Germinal center (tissue), 1 donor: ENCODE data around the gene TRAIP.
"Not testable (repeated sequence)": the region's sequence is repeated elsewhere in the genome, so short reads cannot be mapped to it uniquely, and the experiment has no call there.

Source experiments
- DNase-seq: peaks from one replicate; pipeline ENCODE4 v3.0.0; 2012; ENCODE audit warnings: mixed read lengths, low spot score

The TRAIP gene

DNA sequence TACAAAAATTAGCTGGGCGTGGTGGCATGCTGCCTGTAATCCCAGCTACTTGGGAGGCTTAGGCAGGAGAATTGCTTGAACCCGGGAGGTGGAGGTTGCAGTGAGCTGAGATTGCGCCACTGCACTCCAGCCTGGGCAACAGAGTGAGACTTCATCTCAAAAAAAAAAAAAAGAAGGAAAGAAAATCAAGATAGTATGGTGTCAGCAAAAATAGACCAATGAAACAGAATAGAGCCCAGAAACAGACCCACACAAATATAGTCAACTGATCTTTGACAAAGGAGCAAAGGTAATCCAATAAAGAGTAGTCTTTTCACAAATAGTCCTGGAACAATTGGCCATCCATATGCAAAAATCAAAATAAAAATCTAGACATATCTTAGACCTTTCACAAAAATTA is 33.2 kb downstream of the TRAIP start:
- DNase-seq = not testable (repeated sequence)

- peak; percentile 73 for DNase-seq
Measured at GRCh38 chr3:49813497-49814174, 42.7 kb downstream of the TRAIP start, which contains the start of gene UBA7. Gene UBA7, minus strand, starts transcription at chr3:49813953. Its CDS starts 166 bp downstream, at chr3:49813787.

DNA sequence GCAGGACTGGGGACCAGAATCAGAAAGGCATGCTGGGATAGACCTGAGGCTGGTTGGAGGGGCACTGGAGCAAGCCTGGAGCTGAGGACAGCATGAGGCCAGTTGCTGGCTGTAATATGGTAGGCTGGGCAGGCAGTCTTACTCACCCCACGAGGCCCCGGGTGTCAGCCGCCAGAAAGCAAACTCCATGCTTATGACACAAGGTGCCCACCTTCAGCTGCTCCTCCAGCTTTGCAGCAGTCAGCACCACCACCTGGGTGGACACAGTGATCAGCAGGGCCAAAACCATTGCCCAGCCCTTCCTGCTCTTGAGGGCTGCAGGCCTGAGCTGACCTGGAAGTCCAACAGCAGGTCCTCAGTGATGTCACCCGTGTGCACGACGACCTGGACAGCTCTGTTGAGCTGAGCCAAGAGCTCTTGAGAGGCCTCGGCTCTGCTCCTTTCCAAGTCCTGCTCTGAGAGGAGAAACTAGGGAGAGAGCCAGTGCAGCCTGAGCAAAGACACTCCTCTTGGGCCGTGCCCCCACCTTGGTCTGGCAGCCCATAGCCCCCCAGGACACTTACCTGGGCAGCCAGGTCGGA is 43.4 kb downstream of the TRAIP start:
- DNase-seq = no peak

GRCh38 chr3:49807431-49808114 is 48.8 kb downstream of the TRAIP start:
- no peak for DNase-seq

DNA sequence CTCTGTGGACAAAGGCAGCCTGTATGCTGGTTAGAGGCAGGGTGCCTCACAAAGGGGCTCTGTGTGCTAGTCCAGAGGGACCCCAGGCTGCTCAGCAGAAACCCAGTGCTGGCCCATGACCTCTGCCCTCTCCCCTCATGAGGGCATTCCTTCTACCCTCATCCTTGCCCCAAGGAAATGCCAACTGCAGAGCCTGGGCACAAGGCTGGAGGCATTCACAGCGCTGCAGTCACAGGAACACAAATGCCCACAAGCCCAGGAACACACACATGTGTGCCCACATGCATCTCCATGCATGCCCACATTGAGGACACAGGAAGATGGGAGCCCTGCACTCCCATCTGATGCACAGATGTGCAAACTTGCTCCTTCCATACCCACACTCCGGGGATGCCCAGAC is 49.5 kb downstream of the TRAIP start:
- DNase-seq = no peak

- peak; percentile 58 for DNase-seq
Measured at GRCh38 chr3:49805897-49806701, 50.3 kb downstream of the TRAIP start.

DNA sequence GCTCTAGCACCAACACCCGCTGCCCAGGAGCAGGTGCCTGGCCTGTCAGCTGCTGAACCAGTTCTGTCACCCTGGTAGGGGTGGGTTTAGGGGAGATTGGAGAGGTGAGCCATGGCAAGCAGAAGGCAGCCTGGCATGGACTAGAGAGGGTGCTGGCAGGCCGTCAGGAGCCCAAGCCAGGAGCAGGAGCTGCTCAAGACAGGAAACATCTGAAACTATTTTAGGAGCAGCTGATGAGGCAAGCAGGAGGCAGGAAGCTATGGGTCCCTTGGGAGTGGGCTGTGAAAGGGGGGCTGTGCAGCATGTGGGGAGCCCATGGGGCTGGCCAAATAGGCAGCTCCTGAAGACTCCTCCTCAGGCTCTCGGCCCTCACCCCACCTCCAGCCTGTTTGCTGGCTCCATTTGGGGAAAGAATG is 51.0 kb downstream of the TRAIP start:
- peak; percentile 78 for DNase-seq

DNA sequence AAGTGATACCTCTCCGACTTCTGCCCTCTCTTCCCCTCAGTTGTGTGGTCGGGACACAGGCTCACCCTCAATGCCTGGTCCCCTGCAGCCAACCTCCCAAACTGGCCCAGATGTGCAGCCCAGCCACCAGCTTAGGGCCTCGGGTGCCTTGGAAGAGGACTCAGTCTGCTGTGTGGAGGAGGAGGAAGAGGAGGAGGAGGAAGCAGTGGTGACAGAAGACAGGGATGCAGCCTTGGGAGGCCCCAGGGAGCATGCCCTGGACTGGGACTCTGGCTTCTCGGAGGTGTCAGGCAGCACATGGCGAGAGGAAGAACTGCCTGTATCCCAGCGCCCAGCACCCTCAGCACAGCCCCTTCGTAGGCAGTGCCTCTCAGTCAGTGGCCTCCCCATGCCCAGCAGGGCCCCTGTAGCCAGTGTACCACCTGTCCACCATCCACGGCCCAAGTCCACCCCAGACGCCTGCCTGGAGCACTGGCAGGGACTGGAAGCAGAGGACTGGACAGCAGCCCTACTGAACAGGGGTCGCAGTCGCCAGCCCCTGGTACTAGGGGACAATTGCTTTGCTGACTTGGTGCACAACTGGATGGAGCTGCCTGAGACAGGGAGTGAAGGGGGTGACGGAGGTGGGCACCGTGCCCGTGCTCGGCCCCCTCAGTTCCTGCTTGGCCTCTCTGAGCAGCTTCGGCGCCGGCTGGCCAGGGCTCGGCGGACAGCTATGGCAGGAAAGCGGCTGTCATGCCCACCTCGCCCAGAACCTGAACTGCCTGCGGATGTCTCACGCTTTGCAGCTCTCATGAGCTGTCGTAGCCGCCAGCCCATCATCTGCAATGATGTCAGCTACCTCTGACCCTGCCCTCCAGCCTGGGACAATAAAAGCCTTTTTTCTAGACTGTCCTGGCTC is 52.0 kb downstream of the TRAIP start:
- peak; percentile 5 for DNase-seq

- peak; percentile 65 for DNase-seq
Measured at GRCh38 chr3:49803465-49804140, 52.8 kb downstream of the TRAIP start.

DNA sequence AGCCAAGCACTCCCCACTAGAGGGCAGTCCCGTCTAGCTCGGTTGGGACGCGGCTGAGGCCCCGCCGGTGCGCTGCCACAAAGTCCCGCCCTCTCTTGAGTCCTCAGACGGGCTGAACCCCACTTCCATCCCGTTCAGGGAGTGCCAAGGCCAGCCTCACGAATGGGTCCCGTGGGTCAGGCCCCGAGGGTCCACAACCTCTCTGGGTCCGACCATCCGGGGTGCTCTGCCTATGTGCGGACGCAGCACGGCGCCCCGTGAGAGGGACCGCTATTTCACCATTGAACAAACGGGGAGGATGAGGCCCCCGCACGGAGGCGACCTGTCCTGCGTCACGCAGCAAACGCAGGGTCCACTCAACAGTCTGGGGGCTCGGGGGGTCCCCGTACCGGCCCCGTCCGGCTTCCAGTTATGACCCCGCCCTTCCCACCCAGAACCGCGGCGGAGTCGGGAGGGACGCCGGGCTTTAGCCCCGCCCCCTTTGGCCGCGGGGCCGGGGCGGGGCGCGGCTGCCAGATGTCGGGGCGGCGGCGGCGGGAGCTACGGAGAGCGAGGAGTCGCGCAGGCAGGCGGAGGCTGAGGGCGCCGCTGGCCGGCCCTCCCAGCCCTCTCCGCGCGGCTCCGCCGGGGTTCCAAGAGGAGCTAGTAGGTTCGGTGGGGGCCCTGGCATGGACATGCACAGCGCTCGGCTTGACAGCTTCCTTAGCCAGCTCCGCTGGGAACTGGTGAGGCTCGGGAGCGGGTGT is 53.5 kb downstream of the TRAIP start, which contains the start of gene INKA1:
INKA1 (plus strand) TSS at position 543 of the 746 bp plus-strand sequence; CDS start at position 675, 132 bp downstream.
- peak; percentile 91 for DNase-seq

GRCh38 chr3:49801160-49801559 is 55.2 kb downstream of the TRAIP start:
- no peak for DNase-seq

GRCh38 chr3:49799761-49800160 is 56.6 kb downstream of the TRAIP start, which contains the start of gene CDHR4:
Gene CDHR4, minus strand, starts transcription at chr3:49799873. Its CDS starts 61 bp downstream, at chr3:49799812.
- DNase-seq = no peak

GRCh38 chr3:49799105-49799504 is 57.3 kb downstream of the TRAIP start:
- DNase-seq = no peak

- DNase-seq = no peak
Measured at GRCh38 chr3:49794926-49795905, 61.1 kb downstream of the TRAIP start.

- DNase-seq = no peak
Measured at GRCh38 chr3:49794431-49794830, 61.9 kb downstream of the TRAIP start.

GRCh38 chr3:49793486-49794085 is 62.8 kb downstream of the TRAIP start:
- no peak for DNase-seq

DNA sequence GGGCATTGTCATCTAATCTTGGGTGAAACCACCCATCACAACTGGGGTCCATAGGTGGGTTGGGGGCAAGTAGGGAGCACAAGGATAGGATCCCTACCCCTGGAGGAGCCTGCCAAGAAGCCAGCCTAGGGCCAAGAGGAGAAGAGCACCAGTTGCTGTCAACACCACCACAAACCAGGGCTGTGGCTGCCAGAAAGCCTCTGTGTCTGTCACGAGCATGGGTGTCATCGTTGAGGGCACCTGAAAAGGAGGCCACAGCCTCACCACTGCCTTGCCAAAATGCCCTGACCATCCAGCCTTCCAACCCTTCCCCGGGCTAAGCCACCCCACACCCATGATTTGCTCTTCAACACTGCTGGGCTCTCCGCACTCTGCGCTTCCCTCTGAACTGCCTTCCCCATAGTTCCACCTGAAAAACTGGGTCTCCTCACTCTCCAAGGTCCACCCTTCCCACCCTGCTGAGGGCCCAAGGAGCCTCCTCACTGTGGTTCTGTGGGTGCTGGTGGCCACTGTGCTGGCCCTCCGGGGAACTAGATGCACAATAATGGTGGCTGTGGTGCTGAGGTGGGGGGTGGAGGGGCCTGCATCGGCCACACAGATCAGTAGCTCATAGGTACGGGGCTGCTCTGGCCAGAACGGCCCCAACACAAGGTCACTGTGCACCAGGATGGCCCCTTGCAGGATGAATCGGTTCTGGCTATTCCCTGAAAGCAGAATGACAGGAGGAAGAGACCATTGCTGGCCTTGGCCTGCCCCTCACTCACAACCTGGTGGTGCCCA is 63.8 kb downstream of the TRAIP start:
- DNase-seq = no peak
